Fibroblast of lung (primary cell): ENCODE data around the gene H6PD.

Experiments
- EZH2 ChIP-seq: IDR thresholded peaks from 2 replicates; pipeline ENCODE4 v1.5.1; 2012; ENCODE audit warnings: low read length, control low read depth, mild to moderate bottlenecking; ENCODE audit errors: missing control alignments
- TF ChIP-seq, protein P1 (sequence below), 2 donors: IDR thresholded peaks in 1 of 2; conservative IDR thresholded peaks in 1 of 2; 1 replicate in 1 of 2; 2 replicates in 1 of 2; pipeline ENCODE4 v1.5.1; 2011 to 2012; ENCODE audit warnings: low read length in 2 of 2, control low read depth in 1 of 2, inconsistent platforms in 1 of 2, low read depth in 1 of 2, mild to moderate bottlenecking in 1 of 2

DNA sequence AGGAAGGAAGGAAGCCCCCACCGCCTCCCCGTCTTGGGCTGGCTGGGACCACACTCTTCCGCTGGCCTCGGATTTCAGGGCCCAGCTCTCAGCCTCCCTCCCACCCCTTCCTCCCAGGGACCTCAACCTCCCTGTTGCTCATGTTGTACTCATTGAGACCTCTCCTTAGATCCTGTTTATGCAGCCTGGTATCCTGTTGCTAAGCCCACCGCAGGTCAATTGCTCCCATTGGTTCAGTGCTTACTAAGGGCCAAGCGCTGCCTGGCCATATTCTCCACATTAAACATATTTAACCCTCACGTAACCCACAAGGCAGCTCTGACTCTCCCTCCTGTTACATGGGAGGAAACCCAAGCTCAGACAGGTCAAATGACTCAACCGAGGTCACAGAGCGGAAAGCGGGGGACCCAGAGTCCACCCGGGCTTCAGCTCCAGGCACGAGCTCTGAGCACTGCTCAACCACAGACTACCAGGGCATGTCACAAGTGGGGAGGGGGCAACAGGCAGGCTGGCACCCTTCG lies 23.2 kb upstream of the H6PD start:
- TF ChIP-seq, protein P1, sequence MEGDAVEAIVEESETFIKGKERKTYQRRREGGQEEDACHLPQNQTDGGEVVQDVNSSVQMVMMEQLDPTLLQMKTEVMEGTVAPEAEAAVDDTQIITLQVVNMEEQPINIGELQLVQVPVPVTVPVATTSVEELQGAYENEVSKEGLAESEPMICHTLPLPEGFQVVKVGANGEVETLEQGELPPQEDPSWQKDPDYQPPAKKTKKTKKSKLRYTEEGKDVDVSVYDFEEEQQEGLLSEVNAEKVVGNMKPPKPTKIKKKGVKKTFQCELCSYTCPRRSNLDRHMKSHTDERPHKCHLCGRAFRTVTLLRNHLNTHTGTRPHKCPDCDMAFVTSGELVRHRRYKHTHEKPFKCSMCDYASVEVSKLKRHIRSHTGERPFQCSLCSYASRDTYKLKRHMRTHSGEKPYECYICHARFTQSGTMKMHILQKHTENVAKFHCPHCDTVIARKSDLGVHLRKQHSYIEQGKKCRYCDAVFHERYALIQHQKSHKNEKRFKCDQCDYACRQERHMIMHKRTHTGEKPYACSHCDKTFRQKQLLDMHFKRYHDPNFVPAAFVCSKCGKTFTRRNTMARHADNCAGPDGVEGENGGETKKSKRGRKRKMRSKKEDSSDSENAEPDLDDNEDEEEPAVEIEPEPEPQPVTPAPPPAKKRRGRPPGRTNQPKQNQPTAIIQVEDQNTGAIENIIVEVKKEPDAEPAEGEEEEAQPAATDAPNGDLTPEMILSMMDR (conservative IDR thresholded peaks at IDR 0.05 in 1 of 2, IDR thresholded peaks at IDR 0.05 in 1 of 2; ENCODE audit: low read depth in 1 of 2, low read length in 2 of 2): no peak
- TF ChIP-seq EZH2: no peak
